Measurements from ENCODE around the gene CADM1.

The CADM1 gene

GRCh38 chr11:115153731-115154354, 350.4 kb downstream of the CADM1 start:
- Histone ChIP-seq H3K36me3 (ENCODE audit: control insufficient read depth in 2 of 2, insufficient read depth in 2 of 2, low read length in 2 of 2) (no peaks in the 10 kb centered on the region), H3K27me3 (ENCODE audit: control insufficient read depth in 1 of 2, insufficient read depth in 2 of 2, low read length in 2 of 2) (peaks cover 2 to 5% of the 10 kb centered on the region in 2 donors), H3K4me3 (ENCODE audit: low read length in 2 of 2) (no peak overlapping the region), H3K9me3 (ENCODE audit: control insufficient read depth in 2 of 2, low read length in 2 of 2) (no peaks in the 10 kb centered on the region), H3K9ac (ENCODE audit: low read length in 2 of 2) (no peak overlapping the region), H3K27ac (ENCODE audit: low read length) (no peak overlapping the region), H3K4me1 (ENCODE audit: control insufficient read depth, insufficient read depth, low read length) (no peaks in the 10 kb centered on the region)

- Histone ChIP-seq H3K27me3 (ENCODE audit: control insufficient read depth in 1 of 2, insufficient read depth in 2 of 2, low read length in 2 of 2) (peaks cover 2 to 5% of the 10 kb centered on the region in 2 donors), H3K36me3 (ENCODE audit: control insufficient read depth in 2 of 2, insufficient read depth in 2 of 2, low read length in 2 of 2) (no peaks in the 10 kb centered on the region), H3K4me3 (ENCODE audit: low read length in 2 of 2) (no peak overlapping the region), H3K9ac (ENCODE audit: low read length in 2 of 2) (no peak overlapping the region), H3K4me1 (ENCODE audit: control insufficient read depth, insufficient read depth, low read length) (no peaks in the 10 kb centered on the region), H3K9me3 (ENCODE audit: control insufficient read depth in 2 of 2, low read length in 2 of 2) (no peaks in the 10 kb centered on the region), H3K27ac (ENCODE audit: low read length) (no peak overlapping the region)
Observed at GRCh38 chr11:115153135-115153534, 351.1 kb downstream of the CADM1 start.

GRCh38 chr11:115151010-115151409, 353.2 kb downstream of the CADM1 start:
- Histone ChIP-seq H3K36me3 (ENCODE audit: control insufficient read depth in 2 of 2, insufficient read depth in 2 of 2, low read length in 2 of 2) (no peaks in the 10 kb centered on the region), H3K27ac (ENCODE audit: low read length) (no peak overlapping the region), H3K4me1 (ENCODE audit: control insufficient read depth, insufficient read depth, low read length) (no peaks in the 10 kb centered on the region), H3K9me3 (ENCODE audit: control insufficient read depth in 2 of 2, low read length in 2 of 2) (no peaks in the 10 kb centered on the region), H3K9ac (ENCODE audit: low read length in 2 of 2) (no peak overlapping the region), H3K27me3 (ENCODE audit: control insufficient read depth in 1 of 2, insufficient read depth in 2 of 2, low read length in 2 of 2) (no peaks in the 10 kb centered on the region), H3K4me3 (ENCODE audit: low read length in 2 of 2) (no peak overlapping the region)

- no peak overlapping the region for H3K27ac ChIP-seq (ENCODE audit: low read length)
- H3K9ac ChIP-seq (ENCODE audit: low read length in 2 of 2) = no peak overlapping the region
- no peaks in the 10 kb centered on the region for H3K9me3 ChIP-seq (ENCODE audit: control insufficient read depth in 2 of 2, low read length in 2 of 2)
- H3K4me3 ChIP-seq (ENCODE audit: low read length in 2 of 2) = no peak overlapping the region
- no peaks in the 10 kb centered on the region for H3K4me1 ChIP-seq (ENCODE audit: control insufficient read depth, insufficient read depth, low read length)
- no peaks in the 10 kb centered on the region for H3K36me3 ChIP-seq (ENCODE audit: control insufficient read depth in 2 of 2, insufficient read depth in 2 of 2, low read length in 2 of 2)
- H3K27me3 ChIP-seq (ENCODE audit: control insufficient read depth in 1 of 2, insufficient read depth in 2 of 2, low read length in 2 of 2) = peaks cover 0 to 3% of the 10 kb centered on the region in 2 donors
Observed at GRCh38 chr11:115148691-115149090, 355.5 kb downstream of the CADM1 start.

- H3K27ac ChIP-seq (ENCODE audit: low read length) = no peak overlapping the region
- no peaks in the 10 kb centered on the region for H3K4me1 ChIP-seq (ENCODE audit: control insufficient read depth, insufficient read depth, low read length)
- H3K9me3 ChIP-seq (ENCODE audit: control insufficient read depth in 2 of 2, low read length in 2 of 2) = no peaks in the 10 kb centered on the region
- no peak overlapping the region for H3K4me3 ChIP-seq (ENCODE audit: low read length in 2 of 2)
- peaks cover 0 to 7% of the 10 kb centered on the region in 2 donors for H3K27me3 ChIP-seq (ENCODE audit: control insufficient read depth in 1 of 2, insufficient read depth in 2 of 2, low read length in 2 of 2)
- H3K36me3 ChIP-seq (ENCODE audit: control insufficient read depth in 2 of 2, insufficient read depth in 2 of 2, low read length in 2 of 2) = no peaks in the 10 kb centered on the region
- H3K9ac ChIP-seq (ENCODE audit: low read length in 2 of 2) = no peak overlapping the region
Observed at GRCh38 chr11:115148101-115148500, 356.1 kb downstream of the CADM1 start.

GRCh38 chr11:115147243-115147807, 356.9 kb downstream of the CADM1 start:
- Histone ChIP-seq H3K4me1 (ENCODE audit: control insufficient read depth, insufficient read depth, low read length) (no peaks in the 10 kb centered on the region), H3K27ac (ENCODE audit: low read length) (no peak overlapping the region), H3K36me3 (ENCODE audit: control insufficient read depth in 2 of 2, insufficient read depth in 2 of 2, low read length in 2 of 2) (no peaks in the 10 kb centered on the region), H3K27me3 (ENCODE audit: control insufficient read depth in 1 of 2, insufficient read depth in 2 of 2, low read length in 2 of 2) (peaks cover 0 to 7% of the 10 kb centered on the region in 2 donors), H3K9me3 (ENCODE audit: control insufficient read depth in 2 of 2, low read length in 2 of 2) (no peaks in the 10 kb centered on the region), H3K9ac (ENCODE audit: low read length in 2 of 2) (no peak overlapping the region), H3K4me3 (ENCODE audit: low read length in 2 of 2) (no peak overlapping the region)

- Histone ChIP-seq H3K9me3 (ENCODE audit: control insufficient read depth in 2 of 2, low read length in 2 of 2) (no peaks in the 10 kb centered on the region), H3K36me3 (ENCODE audit: control insufficient read depth in 2 of 2, insufficient read depth in 2 of 2, low read length in 2 of 2) (no peaks in the 10 kb centered on the region), H3K4me1 (ENCODE audit: control insufficient read depth, insufficient read depth, low read length) (no peaks in the 10 kb centered on the region), H3K9ac (ENCODE audit: low read length in 2 of 2) (no peak overlapping the region), H3K4me3 (ENCODE audit: low read length in 2 of 2) (no peak overlapping the region), H3K27me3 (ENCODE audit: control insufficient read depth in 1 of 2, insufficient read depth in 2 of 2, low read length in 2 of 2) (peaks cover 0 to 7% of the 10 kb centered on the region in 2 donors), H3K27ac (ENCODE audit: low read length) (no peak overlapping the region)
Observed at GRCh38 chr11:115146425-115146824, 357.8 kb downstream of the CADM1 start.

- H3K9me3 ChIP-seq (ENCODE audit: control insufficient read depth in 2 of 2, low read length in 2 of 2) = no peaks in the 10 kb centered on the region
- no peak overlapping the region for H3K4me3 ChIP-seq (ENCODE audit: low read length in 2 of 2)
- peaks cover 0 to 7% of the 10 kb centered on the region in 2 donors for H3K27me3 ChIP-seq (ENCODE audit: control insufficient read depth in 1 of 2, insufficient read depth in 2 of 2, low read length in 2 of 2)
- H3K9ac ChIP-seq (ENCODE audit: low read length in 2 of 2) = no peak overlapping the region
- H3K27ac ChIP-seq (ENCODE audit: low read length) = no peak overlapping the region
- no peaks in the 10 kb centered on the region for H3K4me1 ChIP-seq (ENCODE audit: control insufficient read depth, insufficient read depth, low read length)
- no peaks in the 10 kb centered on the region for H3K36me3 ChIP-seq (ENCODE audit: control insufficient read depth in 2 of 2, insufficient read depth in 2 of 2, low read length in 2 of 2)
Observed at GRCh38 chr11:115145324-115145723, 358.9 kb downstream of the CADM1 start.

GRCh38 chr11:115144914-115145313, 359.3 kb downstream of the CADM1 start:
- H3K27ac ChIP-seq (ENCODE audit: low read length) = no peak overlapping the region
- peaks cover 0 to 7% of the 10 kb centered on the region in 2 donors for H3K27me3 ChIP-seq (ENCODE audit: control insufficient read depth in 1 of 2, insufficient read depth in 2 of 2, low read length in 2 of 2)
- no peak overlapping the region for H3K9ac ChIP-seq (ENCODE audit: low read length in 2 of 2)
- no peaks in the 10 kb centered on the region for H3K36me3 ChIP-seq (ENCODE audit: control insufficient read depth in 2 of 2, insufficient read depth in 2 of 2, low read length in 2 of 2)
- H3K4me1 ChIP-seq (ENCODE audit: control insufficient read depth, insufficient read depth, low read length) = no peaks in the 10 kb centered on the region
- no peaks in the 10 kb centered on the region for H3K9me3 ChIP-seq (ENCODE audit: control insufficient read depth in 2 of 2, low read length in 2 of 2)
- H3K4me3 ChIP-seq (ENCODE audit: low read length in 2 of 2) = no peak overlapping the region

- no peak overlapping the region for H3K9ac ChIP-seq (ENCODE audit: low read length in 2 of 2)
Observed at GRCh38 chr11:115144014-115144413, 360.2 kb downstream of the CADM1 start.

More at GRCh38 chr11:115144014-115144413, 360.2 kb downstream of the CADM1 start:
- H3K27me3 ChIP-seq (ENCODE audit: control insufficient read depth in 1 of 2, insufficient read depth in 2 of 2, low read length in 2 of 2) = peaks cover 0 to 7% of the 10 kb centered on the region in 2 donors
- no peaks in the 10 kb centered on the region for H3K36me3 ChIP-seq (ENCODE audit: control insufficient read depth in 2 of 2, insufficient read depth in 2 of 2, low read length in 2 of 2)
- no peak overlapping the region for H3K4me3 ChIP-seq (ENCODE audit: low read length in 2 of 2)
- no peaks in the 10 kb centered on the region for H3K9me3 ChIP-seq (ENCODE audit: control insufficient read depth in 2 of 2, low read length in 2 of 2)
- H3K4me1 ChIP-seq (ENCODE audit: control insufficient read depth, insufficient read depth, low read length) = no peaks in the 10 kb centered on the region
- no peak overlapping the region for H3K27ac ChIP-seq (ENCODE audit: low read length)
